NOMO-1 (cell line): ENCODE results near the gene DGKD.
A peak's percentile ranks its signal among the peaks of the same experiment; 100 is the strongest.

Source experiments
- DNase-seq, 2 experiments: peaks; one replicate each; lab custom pipeline; 2025; ENCODE audit not compliant: unreplicated experiment in 2 of 2; lab: John Stamatoyannopoulos, UW

Gene DGKD

GRCh38 chr2:233440314-233440713, 86.0 kb downstream of the DGKD start:
- no peak for DNase-seq

- no peak for DNase-seq
Observed at GRCh38 chr2:233440714-233441113, 86.4 kb downstream of the DGKD start.

GRCh38 chr2:233441161-233442027, 87.1 kb downstream of the DGKD start:
- no peak for DNase-seq

GRCh38 chr2:233442028-233442310, 87.7 kb downstream of the DGKD start:
- DNase-seq, result no peak

GRCh38 chr2:233443511-233444183, 89.4 kb downstream of the DGKD start:
- DNase-seq, result peak; percentile 35 to 63

DNA sequence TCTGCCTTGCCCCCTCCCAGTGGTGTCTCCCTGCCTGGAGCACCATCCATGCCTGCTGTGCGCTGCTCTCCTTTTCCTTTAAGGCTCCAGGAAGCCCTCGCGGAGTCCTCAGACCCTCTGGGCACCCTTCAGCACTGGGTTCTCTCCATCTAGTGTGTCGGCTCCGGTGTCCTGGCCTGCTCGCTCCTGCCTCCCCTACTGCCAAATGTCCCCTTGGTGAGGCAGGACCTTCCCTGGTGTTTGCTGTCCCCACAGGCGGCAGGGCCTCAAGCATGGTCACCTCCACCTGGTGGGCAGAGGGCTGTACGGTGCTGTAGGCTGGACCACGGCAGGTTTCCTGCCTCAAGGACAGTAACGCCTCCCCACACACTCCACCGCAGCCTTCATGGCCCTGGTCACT, 90.2 kb downstream of the DGKD start:
- no peak for DNase-seq

GRCh38 chr2:233445152-233445830, 91.0 kb downstream of the DGKD start:
- DNase-seq, result no peak

- DNase-seq, result no peak
Observed at GRCh38 chr2:233446121-233446520, 91.8 kb downstream of the DGKD start.

DNA sequence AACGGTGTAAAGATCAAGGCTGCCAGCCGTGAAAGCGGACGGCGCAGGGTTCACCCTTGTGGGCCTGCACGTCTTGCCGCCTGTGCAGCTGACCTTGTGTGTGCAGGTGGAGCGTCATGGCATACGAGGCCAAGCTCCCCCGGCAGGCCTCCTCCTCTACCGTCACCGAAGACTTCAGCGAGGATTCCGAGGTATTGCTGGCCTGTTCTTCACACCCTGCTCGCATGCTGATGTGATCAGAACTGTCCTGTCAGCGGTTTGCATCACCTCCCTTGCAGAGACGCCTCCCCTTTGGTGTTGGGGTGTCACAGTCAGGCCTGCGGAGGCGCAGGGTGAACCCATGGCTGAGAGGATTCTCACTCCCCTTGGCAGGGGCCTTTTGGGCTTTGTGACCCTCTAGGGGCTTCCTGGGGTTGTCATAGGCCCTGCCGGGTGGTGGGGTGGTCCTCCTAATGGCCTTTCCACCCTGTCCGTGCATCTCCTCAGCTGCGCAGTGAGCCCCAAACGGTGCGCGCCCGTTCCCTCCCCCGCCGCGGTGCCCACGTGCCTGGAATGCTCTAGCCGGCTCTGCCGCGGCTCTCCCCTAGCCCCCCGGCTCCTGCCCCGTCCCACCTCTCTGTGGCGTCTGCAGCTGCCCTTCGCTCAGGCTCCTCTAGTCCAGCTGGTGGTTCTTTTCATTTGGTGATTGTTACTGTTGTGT, 92.5 kb downstream of the DGKD start:
- DNase-seq, result no peak

DNA sequence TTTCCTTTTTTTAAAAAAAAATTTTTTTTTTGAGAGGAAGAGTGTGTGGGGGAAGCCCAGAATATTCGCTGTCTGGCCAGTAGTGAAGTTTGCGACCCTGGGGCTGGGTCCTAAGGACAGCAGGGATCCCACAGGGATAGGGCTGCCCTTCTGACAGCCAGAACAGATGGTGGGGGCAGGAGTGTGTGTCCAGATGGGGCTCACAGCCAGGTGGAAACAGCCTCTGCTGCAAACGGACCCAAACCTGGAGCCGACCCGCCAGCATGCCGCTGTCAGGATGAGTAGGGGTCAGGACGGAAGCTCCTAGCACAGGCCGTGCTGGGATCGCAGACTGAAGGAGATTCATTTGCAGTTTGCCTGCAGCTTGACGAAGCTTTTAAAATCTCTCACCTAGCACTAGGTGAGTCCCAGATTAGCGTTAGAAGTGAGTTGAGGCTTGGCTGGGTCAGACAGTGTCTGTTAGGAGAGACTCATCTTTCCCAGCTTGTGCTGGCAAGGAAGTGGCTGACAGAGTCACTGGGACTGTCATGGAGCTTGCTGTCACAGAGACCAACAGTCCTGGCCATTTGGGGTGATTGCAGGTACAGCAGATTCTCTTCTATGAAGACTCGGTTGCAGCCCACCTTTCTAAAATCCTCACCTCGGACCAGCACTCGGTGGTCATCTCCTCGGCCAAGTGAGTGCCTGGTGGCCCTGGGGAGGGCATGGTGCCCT, 93.4 kb downstream of the DGKD start:
- DNase-seq, result no peak

DNA sequence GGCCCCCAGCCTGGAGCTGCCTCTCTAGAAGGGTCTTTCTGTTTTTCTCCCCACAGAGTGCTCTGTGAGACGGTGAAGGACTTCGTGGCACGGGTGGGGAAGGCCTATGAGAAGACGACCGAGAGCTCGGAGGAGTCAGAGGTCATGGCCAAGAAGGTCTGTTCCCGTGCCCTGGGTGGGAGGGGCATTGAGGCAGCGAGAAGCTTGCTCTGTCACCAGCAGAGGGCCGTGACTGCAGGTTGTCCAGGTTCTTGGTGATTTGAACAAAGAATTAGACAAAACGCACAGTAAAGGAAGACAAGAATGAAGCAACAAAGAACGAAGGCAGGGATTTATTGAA, 93.9 kb downstream of the DGKD start:
- no peak for DNase-seq

GRCh38 chr2:233448575-233448974, 94.3 kb downstream of the DGKD start:
- DNase-seq, result no peak

GRCh38 chr2:233449081-233449901, 95.0 kb downstream of the DGKD start:
- DNase-seq, result no peak

- no peak for DNase-seq
Observed at GRCh38 chr2:233449921-233450863, 95.9 kb downstream of the DGKD start.

GRCh38 chr2:233450864-233451575, 96.7 kb downstream of the DGKD start:
- DNase-seq, result no peak

DNA sequence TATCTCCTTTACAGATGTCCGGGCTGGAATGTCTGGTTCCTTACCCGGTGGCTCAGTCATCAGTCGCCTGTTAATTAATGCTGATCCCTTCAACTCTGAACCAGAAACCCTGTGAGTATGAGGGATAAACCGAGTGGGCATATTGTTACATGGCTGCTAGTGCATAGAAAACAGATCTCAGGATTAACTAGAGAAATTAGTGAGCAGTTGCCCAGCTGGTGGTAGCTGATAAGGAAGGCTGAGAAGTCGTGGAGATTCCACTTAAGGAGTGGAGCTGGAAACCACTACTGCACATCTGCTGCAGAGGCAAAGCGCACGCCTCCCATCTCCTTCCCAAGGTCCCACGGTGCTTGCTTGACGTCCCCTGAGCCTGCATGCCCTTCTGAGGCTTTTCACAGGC, 97.7 kb downstream of the DGKD start:
- no peak for DNase-seq

DNA sequence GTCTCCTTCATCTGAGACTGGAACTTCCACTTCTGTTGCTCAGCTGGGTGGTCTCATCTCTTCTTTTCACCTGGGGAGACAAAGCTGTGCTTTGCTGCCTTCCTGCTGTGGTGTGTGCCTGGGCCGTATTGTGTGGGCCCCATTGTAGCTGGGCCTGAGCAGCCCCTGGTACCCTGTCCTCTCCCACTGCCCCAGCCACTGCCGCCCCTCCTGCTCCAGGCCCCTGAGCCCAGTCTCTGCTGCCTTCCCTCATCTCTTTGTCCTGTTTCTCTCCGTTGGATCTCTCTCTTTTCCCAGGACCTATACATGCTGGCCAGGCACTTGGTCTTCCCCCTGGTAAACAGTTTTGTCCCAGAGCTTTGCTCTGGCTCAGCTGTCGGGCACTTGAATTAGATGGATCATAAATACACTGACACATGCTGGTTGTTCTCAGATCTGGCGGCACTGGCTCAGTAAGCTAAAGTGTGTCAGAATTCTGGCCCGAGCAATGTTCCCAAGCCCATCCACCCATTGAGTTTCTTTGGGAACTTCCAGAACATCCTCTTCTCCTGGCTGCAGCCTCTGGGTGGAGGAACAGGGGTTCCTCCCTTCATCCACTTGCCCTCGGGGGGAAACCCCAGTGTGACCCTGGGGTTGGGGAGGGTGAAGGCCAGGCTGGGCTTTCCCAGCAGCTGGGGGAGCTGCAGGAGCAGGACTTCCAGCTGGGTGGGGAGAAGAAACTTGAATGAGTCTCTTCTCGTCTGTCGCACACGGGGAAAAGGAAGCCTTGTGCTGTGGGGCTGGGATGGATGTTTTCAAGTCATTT, 99.0 kb downstream of the DGKD start:
- DNase-seq, result no peak
